Stimulated activated CD8-positive, alpha-beta memory T cell treated with anti-CD3 and anti-CD28 coated beads, Interleukin-4, amount 100 ng/mL, for 4 hours (primary cell): Measurements from ENCODE around the gene PDIK1L.

Experiments used
- DNase-seq, 2 donors: peaks; one replicate each; pipeline ENCODE4 v3.0.0-alpha.2; 2020; ENCODE audit warnings: low read depth in 2 of 2, low spot score in 1 of 2

The PDIK1L gene

GRCh38 chr1:26153966-26154532, 42.4 kb downstream of the PDIK1L start:
- no peak for DNase-seq

GRCh38 chr1:26154750-26155149, 43.1 kb downstream of the PDIK1L start:
- no peak for DNase-seq

DNA sequence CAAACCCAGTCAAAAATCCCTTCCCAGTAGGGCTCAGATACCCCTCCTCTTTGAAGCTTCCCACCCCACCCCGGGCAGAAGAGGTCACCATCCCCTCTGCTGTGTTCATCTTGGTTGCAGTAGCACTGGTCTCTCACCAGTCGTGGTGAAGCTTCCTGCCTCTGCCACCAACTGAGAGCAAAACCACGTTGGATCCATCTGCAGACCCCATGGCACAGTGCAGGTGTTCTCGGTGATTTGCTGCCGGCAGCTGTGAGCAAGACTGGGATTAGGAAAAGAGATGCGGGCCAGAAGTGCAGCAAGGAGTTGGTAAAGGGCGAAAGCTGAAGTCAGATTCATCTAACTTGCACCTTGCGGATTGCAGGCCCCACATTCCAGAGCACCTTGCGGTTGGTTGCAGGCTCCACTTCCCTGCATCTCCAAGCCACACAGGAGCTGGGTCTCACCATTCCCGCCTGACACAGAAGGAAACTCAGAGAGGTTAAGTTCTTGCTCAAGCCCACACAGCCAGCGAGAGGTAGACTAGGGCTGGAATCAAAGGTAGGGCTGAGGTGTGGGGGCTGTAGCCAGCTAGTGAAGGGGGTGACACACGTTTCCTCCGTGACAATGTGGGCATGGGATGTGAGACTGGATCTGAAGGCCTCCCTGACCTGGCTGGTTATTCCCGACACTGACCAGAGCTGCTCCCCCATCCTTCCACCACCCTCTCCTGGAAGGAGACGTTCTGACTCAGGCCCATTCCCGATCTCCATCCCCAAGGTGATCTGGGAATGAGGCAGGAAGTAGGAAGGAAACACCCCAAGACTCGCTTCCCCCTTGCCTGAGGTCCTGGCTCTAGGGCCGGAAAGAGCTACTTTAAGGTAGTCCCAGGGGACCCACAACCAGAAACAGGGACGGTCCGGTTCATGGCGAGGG, 44.0 kb downstream of the PDIK1L start:
- DNase-seq, result no peak

DNA sequence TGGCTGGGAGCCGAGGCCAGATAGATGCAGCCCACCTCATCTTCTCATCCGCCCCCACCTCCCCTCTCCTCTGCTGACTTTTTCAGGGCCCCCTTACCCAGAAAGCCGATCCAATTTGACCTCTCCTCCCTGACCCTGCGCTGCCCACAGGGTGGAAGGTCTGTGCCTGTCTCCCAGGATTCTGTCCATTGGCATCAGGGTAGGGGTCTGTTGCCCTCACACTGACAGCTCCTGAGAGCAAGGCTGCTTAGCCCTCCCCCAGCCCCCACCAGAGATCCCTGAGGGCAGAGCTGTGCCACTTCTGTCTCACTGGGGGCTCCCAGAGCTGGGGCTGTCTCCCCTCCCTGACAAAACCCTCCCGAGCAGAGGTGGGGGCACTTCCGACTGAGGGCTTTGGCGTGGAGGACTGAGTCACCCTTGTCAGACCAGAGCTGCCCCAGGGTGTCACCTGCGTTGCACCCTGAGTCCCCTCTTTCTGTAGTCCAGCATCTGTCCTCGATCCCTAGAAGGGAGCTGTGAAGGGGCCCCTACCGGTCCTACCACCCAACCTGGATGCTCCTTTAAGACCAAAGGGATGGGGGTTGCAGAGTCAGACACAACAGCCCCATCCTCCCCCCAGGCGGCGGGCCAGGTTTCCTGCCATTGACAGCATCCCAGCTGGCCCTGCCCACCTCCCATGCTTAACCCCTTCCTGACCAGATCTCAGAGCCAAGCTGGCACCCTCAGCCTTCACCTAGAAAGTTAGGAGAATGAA, 44.8 kb downstream of the PDIK1L start:
- DNase-seq, result no peak

- no peak for DNase-seq
These were observed 46.8 kb downstream of the PDIK1L start for GRCh38 chr1:26158271-26158907.

DNA sequence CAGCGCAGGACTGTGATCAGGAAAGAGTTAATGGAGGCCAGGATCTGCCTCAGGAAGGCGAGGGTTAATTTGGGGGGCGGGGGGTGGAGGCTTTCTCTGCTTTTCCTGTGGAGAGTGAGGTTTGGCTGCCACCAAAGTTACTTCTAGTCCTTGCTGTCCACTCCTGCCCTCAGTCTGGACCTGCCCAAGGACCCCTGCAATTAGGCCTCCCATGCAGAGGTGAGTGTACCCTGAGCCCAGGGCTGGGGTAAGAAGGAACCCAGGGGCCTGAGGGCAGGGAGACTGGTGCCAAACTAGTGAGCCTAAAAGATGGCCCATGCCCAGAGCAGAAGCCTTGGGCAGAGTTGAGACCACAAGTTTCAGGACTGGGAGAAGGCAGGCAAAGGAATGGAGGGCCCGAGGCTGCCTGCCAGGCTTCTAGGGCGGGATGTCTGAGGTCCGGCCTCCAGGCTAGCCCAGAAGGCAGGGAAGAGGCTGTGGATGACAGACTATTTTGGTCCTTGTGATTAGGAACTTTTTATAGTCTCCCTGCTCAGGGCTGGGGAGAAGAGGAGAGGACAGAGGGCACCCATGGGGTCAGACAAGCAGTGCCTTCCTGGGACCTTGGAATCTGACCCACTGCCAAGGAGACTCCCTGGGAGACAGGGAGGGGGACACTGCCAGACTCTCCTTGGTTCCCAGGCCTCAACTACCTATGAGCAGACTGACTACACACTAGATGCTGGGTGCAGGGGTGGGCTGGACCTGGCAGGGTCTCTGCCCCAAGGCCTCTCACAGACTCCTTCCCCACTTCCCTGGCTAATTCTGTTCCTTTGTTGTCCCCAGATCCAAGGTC, 47.5 kb downstream of the PDIK1L start, which contains the start of gene FAM110D:
FAM110D (plus strand) TSS at position 172 of the 835 bp plus-strand sequence. CDS start 2,213 bp downstream, outside the sequence.
- no peak for DNase-seq

GRCh38 chr1:26159743-26160039, 48.1 kb downstream of the PDIK1L start:
- no peak for DNase-seq

- DNase-seq, result no peak
These were observed 49.1 kb downstream of the PDIK1L start for GRCh38 chr1:26160527-26161414.

- DNase-seq, result no peak
These were observed 50.0 kb downstream of the PDIK1L start for GRCh38 chr1:26161415-26162219.

GRCh38 chr1:26162220-26162709, 50.6 kb downstream of the PDIK1L start:
- no peak for DNase-seq

DNA sequence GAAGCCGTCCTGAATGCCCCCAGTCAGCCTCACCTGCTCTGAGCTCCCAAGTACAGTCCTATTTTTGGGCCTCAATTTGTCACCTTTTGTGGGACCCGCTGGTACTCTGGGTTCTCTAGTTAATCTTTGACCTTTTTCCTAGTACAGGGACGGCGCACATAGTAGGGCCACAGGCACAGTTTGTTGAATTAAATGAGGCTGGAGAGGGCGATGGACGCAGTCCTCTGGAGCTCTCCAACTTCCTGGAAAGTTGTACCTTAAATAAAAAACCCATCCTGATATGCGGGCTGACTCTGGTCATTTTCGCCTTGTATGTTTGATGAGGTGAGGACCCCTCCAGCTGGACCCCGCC, 52.0 kb downstream of the PDIK1L start:
- no peak for DNase-seq

GRCh38 chr1:26164036-26164860, 52.6 kb downstream of the PDIK1L start:
- no peak for DNase-seq

- DNase-seq, result no peak
These were observed 53.5 kb downstream of the PDIK1L start for GRCh38 chr1:26164861-26165842.

GRCh38 chr1:26166719-26167281, 55.2 kb downstream of the PDIK1L start:
- DNase-seq, result no peak

DNA sequence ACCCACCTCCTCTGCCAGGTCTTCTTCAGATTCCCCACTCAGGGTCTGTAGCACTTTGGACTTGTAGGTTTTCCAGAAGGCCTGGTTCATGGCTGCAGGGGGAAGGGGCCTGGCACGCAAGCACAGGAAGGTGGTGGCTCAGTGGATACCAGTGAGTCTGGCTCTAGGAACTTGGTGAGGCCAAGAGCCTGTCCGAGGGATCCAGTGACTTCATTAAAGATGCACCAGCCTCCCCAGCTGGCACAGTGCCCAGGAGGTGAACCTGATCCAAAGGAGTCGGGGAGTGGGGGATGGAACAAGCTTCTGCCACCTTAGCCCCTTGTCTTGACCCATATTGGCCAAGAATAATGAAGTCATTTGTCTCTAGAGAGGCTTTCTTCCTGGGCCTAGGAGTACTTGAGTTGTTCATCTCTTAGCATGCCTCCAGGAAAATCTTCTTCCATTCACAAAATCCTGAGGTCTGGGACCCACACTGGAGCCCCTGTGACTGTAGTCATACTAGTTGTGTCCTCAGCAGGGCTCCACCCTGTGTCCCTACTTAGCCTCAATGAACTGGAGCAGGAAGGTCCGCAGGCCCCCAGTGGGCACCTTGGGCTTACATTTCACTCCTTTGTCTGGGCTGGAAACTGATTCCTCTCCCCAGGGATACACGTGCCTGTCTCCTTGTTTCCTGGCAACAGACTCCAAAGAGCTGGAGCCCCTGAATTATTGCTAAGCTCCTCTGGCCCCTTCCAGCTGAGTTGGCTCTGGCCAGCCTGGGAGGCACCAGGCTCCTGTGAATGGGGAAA, 57.0 kb downstream of the PDIK1L start, which contains the start of gene C1orf232:
C1orf232 (minus strand) TSS at position 554 of the 788 bp plus-strand sequence; CDS start at position 90, 464 bp downstream.
- DNase-seq, result no peak
